ENCODE results near the gene PDZD2.

DNA sequence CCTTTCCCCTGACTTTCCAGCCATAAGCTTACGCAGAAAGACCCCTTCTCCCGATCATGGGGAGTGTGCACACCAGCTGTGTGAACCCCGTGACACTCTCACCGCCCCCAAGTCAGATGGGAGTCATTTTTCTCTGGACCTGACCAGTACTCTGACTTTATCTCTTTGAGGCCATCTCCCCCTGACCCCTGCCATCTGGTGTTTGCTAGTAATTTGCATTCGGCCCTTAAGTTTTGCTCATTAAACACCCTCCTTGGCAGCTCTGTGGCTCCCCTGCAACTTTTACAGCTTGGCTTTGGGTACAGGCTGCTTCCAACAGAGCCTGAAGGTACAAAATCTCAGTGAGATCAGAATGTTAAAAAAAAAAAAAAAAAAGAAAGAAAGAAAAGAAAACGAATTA is 43.9 kb downstream of the PDZD2 start:
- no peak for TF ChIP-seq CTCF (IDR thresholded peaks at IDR 0.05)
- TF ChIP-seq POLR2AphosphoS5 (IDR thresholded peaks at IDR 0.05) = no peak

All from suprapubic skin (tissue), 3 donors.